NCI-H187 (cell line): Measurements from ENCODE around the gene TIGD4.
A peak's percentile ranks its signal among the peaks of the same experiment; 100 is the strongest.

Experiments used
- DNase-seq, 2 experiments: peaks; one replicate each; lab custom pipeline; 2025; lab: John Stamatoyannopoulos, UW

TIGD4 gene

DNA sequence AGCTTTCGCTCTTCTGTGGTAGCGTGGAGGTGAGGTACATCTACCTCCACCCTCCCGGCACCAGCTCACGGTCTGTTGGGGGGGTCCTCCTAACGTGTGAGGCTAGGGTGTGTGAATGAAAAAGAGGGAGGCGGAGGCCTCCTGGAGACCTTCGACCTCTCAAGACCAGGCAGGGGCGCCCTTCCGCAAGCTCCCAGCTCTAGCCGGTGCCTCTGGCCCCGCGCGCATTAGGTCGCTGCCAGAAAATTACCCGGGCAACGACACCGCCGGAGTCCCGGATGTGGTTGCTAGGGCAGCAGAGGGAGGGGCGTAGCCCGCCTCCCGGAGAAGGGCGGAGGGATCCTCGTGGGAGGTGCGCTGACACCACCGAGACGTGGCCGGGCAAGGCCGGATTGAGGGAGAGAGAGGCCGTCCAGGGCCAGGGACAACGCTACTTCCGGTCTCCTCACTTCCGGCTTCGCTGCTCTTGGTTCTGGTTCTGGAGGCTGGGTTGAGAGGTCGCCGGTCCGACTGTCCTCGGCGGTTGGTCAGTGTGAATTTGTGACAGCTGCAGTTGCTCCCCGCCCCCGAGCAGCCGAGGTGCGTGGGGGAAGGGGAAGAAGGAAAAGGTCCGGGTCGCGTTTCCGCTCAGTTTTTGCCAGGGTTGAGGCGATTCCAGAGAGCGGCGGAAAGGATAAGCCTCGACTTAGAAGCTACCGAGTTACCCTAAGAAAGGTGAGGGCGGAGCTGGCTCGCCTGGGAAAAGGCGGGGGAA lies at the start of gene TIGD4, which contains the start of gene ARFIP1:
TSS of gene TIGD4 (minus strand) at position 218 of the 754 bp plus-strand sequence. CDS start 8,726 bp downstream, outside the sequence.
TSS of gene ARFIP1 (plus strand) at position 442 of the 754 bp plus-strand sequence. CDS start 49,680 bp downstream, outside the sequence.
- DNase-seq: peak; percentile 60 to 81

DNA sequence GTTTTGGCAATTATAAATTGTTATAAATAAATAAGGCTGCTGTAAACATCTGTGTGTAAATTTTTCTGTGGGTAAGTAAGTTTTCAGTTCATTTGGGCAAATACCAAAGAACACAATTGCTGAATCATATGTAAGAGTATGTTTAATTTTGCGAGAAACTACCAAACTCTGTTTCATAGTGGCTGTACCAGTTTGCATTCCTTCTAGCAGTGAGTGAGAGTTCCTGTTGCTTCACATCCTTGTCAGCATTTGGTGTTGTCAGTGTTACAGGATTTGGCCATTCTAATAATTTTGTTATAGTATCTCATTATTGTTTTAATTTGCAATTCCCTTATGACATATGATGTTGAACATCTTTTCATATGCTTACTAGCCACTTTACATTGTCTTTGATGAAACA lies 48.6 kb upstream of the TIGD4 start:
- DNase-seq: no peak

DNA sequence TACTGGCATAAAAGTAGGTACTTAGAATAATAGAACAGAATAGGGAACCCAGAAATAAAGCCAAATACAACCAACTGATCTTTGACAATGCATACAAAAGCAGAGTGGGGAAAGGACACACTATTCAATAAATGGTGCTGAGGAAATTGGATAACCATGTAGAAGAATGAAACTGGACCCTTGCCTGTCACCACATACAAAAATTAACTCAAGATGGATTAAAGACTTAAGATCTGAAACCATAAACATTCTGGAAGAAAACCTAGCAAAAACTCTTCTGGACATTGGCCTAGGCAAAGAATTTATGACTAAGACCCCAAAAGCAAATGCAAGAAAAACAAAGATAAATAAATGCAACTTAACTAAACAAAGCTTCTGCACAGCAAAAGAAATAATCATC lies 45.8 kb upstream of the TIGD4 start:
- DNase-seq: no peak

DNA sequence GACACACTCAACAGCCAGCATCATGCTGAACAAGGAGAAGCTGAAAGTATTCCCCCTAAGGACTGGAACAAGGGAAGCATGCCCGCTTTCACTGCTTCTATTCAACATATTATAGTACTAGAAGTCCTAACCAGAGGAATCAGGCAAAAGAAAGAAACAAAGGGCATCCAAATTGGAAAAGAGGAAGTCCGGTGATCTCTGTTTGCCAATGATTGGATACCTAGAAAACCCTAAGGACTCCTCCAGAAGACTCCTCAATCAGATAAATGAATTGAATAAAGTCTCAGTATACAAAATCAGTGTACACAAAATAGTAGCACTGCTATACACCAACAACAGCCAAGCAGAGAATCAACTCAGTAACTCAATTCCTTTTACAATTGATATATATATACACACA lies 45.0 kb upstream of the TIGD4 start:
- DNase-seq: no peak

DNA sequence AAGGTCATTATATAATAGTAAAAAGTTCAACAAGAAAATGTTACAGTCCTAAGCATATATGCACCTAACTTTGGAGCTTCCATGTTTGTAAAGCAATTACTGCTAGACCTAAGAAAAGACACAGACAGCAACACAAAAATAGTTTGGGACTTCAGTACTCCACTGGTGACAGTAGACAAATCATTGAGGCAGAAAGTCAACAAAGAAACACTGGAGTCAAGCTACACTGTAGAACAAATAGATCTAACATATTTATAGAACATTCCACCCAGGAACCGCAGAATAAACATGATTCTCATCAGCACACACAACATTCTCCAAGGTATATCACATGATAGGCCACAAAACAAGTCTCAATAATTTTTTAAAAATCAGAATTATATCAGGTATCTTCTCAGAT lies 42.8 kb upstream of the TIGD4 start:
- no peak for DNase-seq

DNA sequence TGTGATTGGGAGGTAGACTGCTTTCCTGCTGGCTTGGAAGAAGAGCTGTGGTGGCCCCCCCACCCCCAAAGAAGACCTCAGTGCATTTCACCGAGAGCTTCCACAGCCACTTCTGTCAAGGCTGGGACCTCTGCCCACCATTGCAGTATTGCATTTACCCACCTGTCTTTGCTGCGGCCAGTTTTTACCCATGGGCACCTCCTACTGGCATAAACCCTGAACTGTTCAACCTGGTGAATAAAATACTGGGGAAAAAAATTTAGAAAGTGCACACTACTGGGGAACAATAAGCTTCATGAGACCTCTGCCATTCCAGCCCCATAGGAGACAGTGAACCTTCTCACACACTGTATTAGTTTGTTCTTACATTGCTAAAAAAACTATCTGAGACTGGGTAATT lies 40.5 kb upstream of the TIGD4 start:
- no peak for DNase-seq

DNA sequence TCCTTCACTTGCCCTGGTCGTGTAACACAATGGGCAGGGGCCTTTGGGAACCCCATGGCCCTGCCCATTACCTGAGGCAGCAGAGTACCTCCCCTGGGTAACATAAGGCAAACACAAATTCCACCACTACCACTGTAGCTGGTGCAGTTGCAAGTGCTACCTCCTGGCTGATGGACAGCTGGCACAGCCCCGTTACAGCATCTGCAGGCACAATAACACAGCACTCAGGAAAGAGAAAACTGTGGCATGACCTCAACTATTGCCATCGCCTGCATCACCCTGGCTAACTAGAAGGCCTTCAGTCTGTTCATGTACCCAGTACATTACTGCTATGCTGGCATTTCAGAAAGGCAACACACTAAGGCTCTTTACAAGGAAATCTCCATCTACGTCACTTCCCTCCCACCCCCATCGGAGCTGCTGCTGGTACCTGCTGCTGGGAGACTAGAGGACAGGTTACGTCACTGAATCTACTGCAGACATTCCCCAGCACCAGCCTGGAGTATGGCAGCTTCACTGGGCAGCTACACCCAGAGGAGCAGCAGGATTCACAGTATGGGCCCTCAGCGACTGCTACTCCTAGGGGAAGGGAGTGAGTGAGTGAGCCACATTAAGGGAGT lies 39.6 kb upstream of the TIGD4 start:
- no peak for DNase-seq

DNA sequence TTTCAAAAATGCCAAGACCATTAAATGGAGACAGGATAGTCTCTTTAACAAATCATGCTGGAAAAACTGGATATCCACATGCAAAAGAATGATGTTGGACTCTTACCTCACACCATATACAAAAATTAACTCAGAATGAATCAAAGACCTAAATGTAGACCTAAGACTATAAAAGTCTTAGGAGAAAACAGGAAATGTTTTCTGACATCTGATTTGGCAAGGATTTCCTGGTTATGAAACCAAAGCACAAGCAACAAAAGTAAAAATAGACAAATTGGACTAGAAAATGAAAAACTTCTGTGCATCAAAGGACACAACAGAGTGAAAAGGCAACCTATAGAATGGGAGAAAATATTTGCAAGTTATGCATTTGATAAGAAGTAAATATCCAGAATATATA lies 37.8 kb upstream of the TIGD4 start:
- DNase-seq: no peak

DNA sequence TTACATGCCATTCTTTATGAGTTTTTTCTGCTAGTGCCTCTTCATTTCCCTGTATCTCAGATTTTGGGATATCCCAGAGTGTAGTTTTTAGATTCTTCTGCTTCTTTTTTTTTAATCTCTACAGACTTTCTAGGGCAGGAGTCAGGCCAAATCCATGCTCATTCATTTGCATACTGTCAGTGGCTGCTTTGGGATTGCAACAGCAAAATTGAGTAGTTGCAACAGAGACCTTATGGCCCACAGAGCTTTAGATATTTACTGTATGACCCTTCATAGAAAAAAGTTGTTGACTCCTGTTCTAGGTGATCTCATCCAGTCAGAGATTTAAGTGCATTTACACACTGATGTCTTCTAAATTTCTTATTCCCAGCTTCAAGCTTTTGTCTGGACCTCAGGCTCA lies 35.5 kb upstream of the TIGD4 start:
- DNase-seq: no peak

DNA sequence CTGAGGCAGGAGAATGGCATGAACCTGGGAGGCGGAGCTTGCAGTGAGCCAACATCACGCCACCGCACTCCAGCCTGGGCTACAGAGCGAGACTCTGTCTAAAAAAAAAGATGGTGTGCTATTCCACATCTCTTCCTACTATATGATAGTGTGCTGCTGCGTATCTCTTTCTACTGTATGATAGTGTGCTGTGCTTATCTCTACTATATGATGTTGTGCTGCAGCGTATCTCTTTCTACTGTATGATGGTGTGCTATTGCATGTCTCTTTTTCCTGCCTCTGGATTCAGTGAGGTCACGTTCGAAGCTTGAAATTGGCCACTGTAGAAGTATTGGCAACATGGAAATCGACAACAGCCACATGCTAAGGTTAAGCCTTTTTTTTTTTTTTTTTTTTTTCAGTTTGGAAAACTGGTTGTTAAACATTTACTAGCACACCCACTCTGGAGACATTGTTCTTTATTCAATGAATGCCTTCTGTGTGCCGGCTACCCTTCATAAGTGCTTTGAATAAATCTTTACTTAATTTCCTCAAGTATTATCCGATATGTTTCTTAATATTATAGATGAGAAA lies 31.3 kb upstream of the TIGD4 start:
- no peak for DNase-seq

DNA sequence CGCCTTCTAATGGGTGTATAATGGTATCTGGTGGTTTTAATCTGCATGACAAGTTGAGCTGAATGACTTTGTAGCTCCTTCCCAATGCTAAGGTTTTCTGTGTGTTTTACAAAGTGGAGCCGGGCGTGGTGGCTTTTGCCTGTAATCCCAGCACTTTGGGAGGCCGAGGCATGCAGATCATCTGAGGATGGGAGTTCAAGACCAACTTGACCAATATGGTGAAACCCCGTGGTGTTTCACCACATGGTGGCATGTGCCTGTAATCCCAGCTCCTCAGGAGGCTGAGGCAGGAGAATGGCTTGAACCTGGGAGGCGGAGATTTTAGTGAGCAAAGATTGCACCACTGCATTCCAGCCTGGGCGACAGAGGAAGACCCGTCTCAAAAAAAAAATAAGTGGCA lies 29.1 kb upstream of the TIGD4 start:
- DNase-seq: no peak

DNA sequence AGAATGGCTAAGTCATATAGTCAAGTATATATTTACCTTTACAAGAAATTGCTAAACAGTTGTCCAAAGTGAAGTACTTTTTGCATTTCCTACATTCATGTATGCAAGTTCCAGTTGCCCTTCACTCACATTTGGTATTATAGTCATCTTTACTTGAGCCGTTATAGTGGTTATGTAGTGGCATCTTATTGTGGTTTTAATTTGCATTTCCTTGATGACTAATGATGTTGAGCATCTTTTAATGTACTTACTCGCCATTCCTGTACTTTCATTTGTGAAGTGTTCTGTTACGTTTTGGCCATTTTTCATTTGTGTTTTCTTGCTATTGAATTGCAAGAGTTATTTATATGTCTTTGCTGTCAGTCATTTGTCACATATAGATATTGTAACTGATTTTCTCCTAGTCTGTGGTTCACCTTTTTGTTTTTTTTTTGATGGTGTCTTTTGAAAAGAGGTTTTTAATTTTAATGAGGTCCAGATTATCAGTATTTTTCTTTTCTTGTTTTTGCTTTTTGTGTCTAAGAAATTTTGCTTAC lies 27.8 kb upstream of the TIGD4 start:
- DNase-seq: no peak

DNA sequence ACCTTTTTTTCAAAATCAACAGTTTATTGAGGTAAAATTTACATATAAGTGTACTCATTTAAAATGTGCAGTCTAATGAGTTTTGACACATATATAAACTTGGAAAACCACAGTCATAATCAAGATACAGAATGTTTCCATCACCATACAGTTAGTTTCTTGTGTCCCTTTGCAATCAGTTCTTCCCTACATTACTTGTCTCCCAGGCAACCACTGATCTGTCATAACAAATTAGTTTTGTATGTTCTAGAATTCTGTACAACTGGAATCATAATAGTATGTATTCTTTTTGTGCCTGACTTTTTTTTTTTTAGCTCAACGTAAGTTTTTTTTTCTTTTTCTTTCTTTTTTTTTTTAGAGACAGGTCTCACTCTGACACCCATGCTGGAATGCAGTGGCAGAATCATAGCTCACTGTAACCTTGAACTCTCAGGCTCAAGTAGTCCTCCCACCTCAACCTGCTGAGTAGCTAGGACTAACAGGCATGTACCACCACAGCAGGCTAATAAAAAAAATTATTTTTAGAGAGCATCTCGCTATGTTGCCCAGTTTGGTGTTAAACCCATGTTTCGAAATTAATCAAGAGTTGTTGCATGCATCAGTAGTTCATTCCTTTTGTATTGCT lies 27.1 kb upstream of the TIGD4 start:
- no peak for DNase-seq

DNA sequence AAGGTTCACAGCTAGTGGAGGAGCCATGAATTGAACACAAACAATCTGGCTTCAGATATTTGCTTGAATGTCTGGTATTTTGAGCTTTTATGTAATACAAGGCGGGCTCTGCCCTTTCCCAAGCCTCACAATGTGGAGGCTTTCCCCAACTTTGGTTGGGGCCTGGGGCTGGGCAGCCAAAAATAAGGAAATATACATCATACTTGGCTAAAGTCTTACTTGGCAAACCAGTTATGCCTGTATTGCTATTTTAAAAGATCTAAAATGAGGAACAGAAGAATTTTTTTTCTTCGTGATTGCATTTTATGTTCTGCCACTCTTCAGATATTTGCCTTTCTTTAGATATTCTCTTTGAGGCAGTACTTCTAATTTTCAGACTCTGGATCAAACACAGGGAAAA lies 26.3 kb upstream of the TIGD4 start:
- DNase-seq: no peak

DNA sequence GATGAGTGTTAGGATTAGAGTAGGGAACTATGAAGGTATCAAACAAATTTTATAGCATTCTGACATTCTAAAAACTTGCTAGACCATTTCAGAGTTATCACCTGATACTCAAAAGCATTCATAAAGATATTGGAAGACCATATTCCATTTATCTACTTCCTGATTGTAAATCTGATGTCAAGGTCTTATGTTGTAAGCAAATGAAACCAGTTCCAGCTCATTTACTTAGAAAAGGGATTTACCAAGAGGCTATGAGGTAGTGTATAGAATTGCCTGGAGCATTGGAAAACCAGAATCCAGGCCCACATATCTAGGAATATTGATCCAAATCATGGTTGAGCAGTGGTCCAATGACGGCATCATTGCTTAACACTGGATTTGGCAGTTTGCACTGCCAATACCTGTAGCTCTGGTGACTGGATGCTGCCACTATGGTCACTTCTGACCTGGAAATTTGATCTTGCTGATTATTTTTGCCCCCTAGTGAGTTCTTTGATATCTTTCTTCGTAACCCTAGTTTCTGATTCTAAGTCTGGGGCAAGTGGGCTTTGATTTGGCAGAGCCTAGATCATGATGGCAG lies 25.6 kb upstream of the TIGD4 start:
- no peak for DNase-seq

DNA sequence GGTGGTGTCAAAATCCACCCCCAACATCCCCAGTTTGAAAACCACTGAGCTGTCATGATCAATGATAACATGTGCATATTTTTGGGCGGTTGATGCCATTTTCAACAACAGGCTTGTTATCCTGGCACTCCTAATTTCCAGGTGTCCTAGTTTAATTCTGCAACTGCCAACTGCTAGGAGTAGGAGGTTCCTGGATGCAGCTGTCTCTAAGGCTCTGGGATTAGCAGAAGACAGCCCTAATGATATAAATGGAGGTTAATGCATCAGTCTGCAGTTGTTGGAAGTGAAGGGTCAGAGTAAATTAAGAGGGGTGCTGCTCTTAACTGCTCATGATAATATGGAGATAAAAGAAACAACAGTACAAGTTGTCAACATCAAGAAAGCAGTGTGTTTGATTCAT lies 24.0 kb upstream of the TIGD4 start:
- DNase-seq: no peak

DNA sequence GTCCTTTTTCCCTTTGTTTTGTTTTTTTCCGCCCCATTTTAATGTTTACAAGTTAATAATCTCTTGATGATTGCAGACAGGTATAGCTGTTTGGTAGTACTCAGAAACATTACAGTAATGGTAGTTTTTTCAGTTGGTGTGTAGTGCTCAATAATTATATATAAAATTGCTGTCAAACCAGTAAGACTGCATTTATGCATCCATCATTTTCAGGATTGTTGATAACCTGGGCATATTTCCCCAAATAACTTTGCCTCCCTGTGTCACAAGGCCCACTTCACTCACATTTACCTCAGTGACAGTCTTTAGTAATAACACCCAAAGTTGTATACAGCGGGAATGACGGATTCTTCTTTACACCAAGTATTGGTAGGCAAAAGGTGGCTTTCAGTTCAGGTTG lies 16.4 kb upstream of the TIGD4 start:
- DNase-seq: no peak

DNA sequence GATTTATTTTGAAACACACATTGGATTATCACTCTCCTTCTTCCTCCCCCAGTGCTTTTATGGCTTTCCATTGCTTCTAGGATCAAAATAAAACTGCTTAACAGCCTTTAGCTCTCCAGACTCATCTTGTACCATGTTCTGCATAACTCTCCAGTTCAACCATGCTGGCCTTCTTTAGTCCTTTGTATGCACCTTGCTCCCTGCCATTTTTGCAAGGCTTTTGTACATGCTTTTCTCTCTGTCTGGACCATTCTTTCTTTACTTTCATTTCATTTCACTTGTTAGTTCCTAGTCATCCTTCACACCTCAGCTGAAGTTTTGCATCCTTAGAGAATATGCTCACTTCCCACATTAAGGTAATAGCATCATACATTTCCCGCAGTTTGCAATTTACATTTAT lies 7.1 kb upstream of the TIGD4 start:
- DNase-seq: no peak

DNA sequence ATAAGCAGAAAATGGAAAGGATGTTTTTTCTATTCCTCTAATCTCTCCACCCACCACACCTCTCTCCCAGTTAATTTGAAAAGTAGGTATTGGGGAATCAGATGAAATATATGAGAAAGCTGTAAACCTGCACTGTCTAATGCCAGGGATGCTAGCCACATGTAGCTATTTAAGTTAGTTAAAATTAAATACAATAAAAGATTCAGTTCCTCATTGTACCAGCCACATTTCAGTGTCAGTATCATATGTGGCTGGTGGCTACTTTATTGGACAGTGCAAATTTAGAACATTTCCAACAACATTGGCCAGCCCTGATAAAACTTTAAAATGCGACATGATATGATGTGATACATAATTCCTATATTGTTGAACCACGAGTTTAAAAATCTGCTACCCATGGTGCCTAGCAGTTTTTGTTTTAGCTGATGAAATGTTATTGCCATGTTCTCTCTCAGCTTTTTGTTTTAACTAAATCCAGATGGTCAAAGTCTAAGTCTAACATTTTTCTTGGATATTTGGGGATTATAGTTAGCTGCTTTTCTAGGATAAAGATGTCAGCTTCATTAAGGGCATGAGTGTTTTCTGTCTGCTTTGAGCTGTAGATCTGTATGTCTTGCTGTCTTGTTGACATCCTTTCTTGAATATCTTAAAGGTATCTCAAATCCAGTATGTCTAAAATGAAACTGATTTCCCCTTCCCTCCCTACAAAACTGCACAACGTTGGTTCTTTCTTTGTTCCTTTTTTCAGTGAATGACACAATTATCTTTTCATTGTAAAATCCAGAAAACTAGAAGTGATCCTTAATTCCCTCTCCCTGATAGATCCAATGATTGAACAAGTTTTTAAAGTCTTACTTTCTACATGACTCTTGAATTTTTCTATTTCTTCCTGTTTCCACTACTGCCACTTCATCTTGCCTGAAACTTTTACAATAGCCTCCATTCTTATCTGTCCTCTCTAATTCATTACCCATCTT lies 6.4 kb upstream of the TIGD4 start:
- DNase-seq: no peak

DNA sequence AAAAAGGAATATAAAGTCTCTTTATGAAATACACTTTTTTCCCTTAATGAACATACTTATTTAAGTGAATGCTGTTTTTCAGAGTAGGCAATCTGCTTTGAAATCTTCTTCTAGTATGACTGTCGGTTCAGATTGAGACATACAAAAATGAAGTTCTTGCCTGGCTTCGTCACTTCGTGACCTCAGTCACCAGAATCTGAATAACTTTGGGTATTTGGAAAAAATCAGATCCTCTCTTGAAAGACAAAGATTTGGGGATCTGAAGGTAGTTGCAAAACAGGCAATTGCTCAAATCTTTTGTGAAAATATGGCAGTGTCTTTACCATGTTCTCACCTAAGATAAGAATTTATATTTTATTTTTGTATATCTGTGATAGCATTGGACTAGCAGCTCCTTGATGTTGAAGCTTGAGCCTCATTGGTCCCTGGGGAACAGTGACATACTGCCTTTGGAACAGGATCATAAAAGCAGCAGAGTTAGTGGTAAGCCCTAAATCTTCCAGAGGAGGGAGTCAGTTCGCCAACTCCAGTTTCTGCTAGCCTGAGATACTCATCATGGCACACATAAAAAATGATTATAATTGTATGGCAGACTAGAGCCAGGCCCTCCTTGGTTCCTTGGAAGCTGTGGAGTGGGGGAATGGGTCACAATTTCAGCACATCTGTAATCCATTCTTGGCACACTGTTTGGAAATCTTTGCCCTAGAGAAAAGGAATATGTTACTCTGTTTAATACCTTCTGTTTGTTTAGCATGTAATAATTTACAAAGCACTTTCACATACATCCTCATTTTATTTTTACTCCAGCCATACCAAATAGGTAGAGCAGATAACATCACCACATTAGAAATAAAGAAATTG lies 5.2 kb upstream of the TIGD4 start:
- peak; percentile 1 for DNase-seq
